ENCODE results near the gene PRKRIP1. TPM values are rescaled to one million over a fixed set of nuclear protein-coding genes. Genes with fewer than 3 reads are reported as not detected.
"Not testable (repeated sequence)": the region's sequence is repeated elsewhere in the genome, so short reads cannot be mapped to it uniquely, and the experiment has no call there.

The PRKRIP1 gene, protein sequence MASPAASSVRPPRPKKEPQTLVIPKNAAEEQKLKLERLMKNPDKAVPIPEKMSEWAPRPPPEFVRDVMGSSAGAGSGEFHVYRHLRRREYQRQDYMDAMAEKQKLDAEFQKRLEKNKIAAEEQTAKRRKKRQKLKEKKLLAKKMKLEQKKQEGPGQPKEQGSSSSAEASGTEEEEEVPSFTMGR
- 10 to 100 TPM; 39.2 to 48.6 (median 47.1) TPM for polyA plus RNA-seq (ENCODE audit: insufficient read length in 3 of 3)
- long read RNA-seq, donor 1, partial matches to known transcripts: 14 of 19 reads
- long read RNA-seq, donor 1, other reads (novel, unspliced or antisense): 0 of 19 reads
- long read RNA-seq, donor 2, transcript PRKRIP1-201 (6 exons, 2,159 nt): major isoform, 8 of 394 reads
- long read RNA-seq, donor 2, partial matches to known transcripts: 364 of 394 reads
- long read RNA-seq, donor 2, other reads (novel, unspliced or antisense): 20 of 394 reads
- long read RNA-seq, donor 3, transcript PRKRIP1-201 (6 exons, 2,159 nt): major isoform, 6 of 259 reads
- long read RNA-seq, donor 3, partial matches to known transcripts: 244 of 259 reads
- long read RNA-seq, donor 3, other reads (novel, unspliced or antisense): 5 of 259 reads
- long read RNA-seq, donor 4, transcript PRKRIP1-201 (6 exons, 2,159 nt): major isoform, 8 of 364 reads
- long read RNA-seq, donor 4, partial matches to known transcripts: 354 of 364 reads
- long read RNA-seq, donor 4, other reads (novel, unspliced or antisense): 0 of 364 reads
- long read RNA-seq, donor 5, partial matches to known transcripts: 165 of 166 reads
- long read RNA-seq, donor 5, other reads (novel, unspliced or antisense): 0 of 166 reads
- long read RNA-seq, donor 6, transcript PRKRIP1-201 (6 exons, 2,159 nt): major isoform, 8 of 321 reads
- long read RNA-seq, donor 6, partial matches to known transcripts: 293 of 321 reads
- long read RNA-seq, donor 6, other reads (novel, unspliced or antisense): 19 of 321 reads
- long read RNA-seq, donor 7, transcript PRKRIP1-201 (6 exons, 2,159 nt): major isoform, 5 of 10 reads
- long read RNA-seq, donor 7, partial matches to known transcripts: 0 of 10 reads
- long read RNA-seq, donor 7, other reads (novel, unspliced or antisense): 0 of 10 reads
- long read RNA-seq, donor 8, partial matches to known transcripts: 74 of 79 reads
- long read RNA-seq, donor 8, other reads (novel, unspliced or antisense): 0 of 79 reads
- long read RNA-seq, donor 9, partial matches to known transcripts: 236 of 242 reads
- long read RNA-seq, donor 9, other reads (novel, unspliced or antisense): 0 of 242 reads
- long read RNA-seq, donor 10, transcript PRKRIP1-201 (6 exons, 2,159 nt): major isoform, 6 of 221 reads
- long read RNA-seq, donor 10, partial matches to known transcripts: 209 of 221 reads
- long read RNA-seq, donor 10, other reads (novel, unspliced or antisense): 5 of 221 reads
- long read RNA-seq, donor 11, partial matches to known transcripts: 0 of 3 reads
- long read RNA-seq, donor 11, other reads (novel, unspliced or antisense): 0 of 3 reads
- long read RNA-seq, donor 12, transcript PRKRIP1-201 (6 exons, 2,159 nt): major isoform, 8 of 303 reads
- long read RNA-seq, donor 12, partial matches to known transcripts: 292 of 303 reads
- long read RNA-seq, donor 12, other reads (novel, unspliced or antisense): 0 of 303 reads
- long read RNA-seq, donor 13, partial matches to known transcripts: 0 of 5 reads
- long read RNA-seq, donor 13, other reads (novel, unspliced or antisense): 0 of 5 reads
- long read RNA-seq, donor 14, transcript PRKRIP1-201 (6 exons, 2,159 nt): major isoform, 5 of 376 reads
- long read RNA-seq, donor 14, partial matches to known transcripts: 364 of 376 reads
- long read RNA-seq, donor 14, other reads (novel, unspliced or antisense): 5 of 376 reads
- long read RNA-seq, donor 15, transcript PRKRIP1-201 (6 exons, 2,159 nt): major isoform, 9 of 476 reads
- long read RNA-seq, donor 15, partial matches to known transcripts: 451 of 476 reads
- long read RNA-seq, donor 15, other reads (novel, unspliced or antisense): 11 of 476 reads
- long read RNA-seq, donor 16, transcript PRKRIP1-201 (6 exons, 2,159 nt): major isoform, 8 of 225 reads
- long read RNA-seq, donor 16, partial matches to known transcripts: 37 of 225 reads
- long read RNA-seq, donor 16, other reads (novel, unspliced or antisense): 177 of 225 reads

DNA sequence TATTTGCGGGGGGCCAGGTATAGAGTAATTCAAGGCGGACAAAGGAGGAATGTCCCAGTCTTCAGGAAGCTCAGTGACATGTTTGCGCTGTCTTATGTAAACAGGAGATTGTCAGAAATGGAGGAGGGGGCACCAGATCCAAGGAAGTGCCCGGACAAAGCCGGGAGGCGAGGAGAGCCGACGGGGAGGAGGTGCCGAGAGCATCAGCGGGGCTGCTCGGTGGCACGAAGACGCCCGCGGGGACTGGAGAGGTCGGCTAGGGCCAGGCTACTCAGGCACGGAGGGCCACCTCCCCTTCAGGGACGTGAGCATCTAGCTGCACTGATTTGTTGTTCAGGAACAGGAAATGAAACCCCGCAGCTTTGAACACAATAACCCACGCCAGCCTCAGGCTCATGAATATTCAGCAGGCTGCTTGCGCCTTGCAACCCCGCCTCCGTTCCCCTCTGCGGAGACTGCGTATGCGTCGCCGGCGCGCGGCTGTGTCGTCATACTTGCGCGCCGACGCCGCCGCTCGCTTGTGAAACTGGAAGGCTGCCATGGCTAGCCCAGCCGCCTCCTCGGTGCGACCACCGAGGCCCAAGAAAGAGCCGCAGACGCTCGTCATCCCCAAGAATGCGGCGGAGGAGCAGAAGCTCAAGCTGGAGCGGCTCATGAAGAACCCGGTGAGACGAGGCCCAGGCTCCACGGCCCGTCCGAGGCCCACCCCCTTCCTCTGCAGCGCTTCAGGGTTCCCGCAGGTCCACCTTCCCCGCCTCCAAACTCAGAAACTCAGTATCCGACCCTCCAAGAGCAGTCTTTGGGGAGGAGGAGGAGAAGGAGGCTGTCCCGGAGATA, at the start of gene PRKRIP1:
TSS of gene PRKRIP1 (plus strand) at position 491 of the 837 bp plus-strand sequence. CDS start at position 540, 49 bp downstream.
- peak; percentile 94 for DNase-seq

DNA sequence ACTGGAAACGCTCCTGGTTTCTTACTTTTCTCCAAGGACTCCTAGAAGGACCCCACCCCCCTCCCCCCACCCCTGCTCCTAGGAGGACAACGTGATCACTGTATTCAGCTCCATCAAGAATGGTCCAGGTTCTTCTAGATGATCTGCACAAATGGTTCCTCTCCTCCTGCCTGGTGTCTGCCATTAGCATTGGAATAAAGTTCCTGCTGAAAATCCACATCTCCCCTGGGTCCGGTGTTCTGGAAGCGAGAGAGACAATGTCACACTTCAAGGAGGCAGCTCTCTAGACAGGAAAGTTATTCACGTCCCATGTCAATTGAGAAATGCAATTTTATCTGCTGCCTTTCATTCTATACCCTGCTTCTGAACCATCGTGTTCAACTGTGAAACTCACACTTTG, 49.2 kb upstream of the PRKRIP1 start:
- not testable (repeated sequence) for DNase-seq

GRCh38 chr7:102356344-102356743, 39.8 kb upstream of the PRKRIP1 start, which contains the start of gene SPDYE6:
TSS of gene SPDYE6 (minus strand) at chr7:102356444. CDS start at chr7:102356023, 421 bp downstream.
- not testable (repeated sequence) for DNase-seq

- peak; percentile 97 for DNase-seq
These were observed 32.4 kb upstream of the PRKRIP1 start for GRCh38 chr7:102363549-102364393.

DNA sequence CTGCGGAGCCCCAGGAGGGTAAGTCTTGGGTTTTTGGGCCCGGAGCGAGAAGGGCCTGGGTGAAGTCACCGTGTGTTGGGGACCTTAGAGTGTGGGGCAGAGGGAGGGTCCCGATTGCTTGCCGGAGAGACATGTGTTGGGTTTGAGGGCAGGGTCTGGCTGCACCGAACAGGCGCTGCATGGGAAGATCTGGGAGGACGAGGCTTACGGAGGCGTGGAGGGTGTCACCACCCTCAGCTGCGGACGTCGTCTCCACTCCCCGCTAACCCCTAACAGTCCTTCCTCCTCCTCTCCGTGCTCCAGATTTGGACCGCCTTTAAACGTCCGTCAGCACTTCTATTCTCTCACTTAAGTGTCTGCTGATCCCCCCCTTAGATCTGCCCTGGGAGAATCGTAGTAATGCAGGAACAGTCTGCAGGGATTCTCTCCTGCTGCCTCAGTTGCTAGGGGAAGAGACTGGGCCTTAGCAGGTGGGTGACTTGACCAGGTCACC, 31.7 kb upstream of the PRKRIP1 start:
- DNase-seq: not testable (repeated sequence)

DNA sequence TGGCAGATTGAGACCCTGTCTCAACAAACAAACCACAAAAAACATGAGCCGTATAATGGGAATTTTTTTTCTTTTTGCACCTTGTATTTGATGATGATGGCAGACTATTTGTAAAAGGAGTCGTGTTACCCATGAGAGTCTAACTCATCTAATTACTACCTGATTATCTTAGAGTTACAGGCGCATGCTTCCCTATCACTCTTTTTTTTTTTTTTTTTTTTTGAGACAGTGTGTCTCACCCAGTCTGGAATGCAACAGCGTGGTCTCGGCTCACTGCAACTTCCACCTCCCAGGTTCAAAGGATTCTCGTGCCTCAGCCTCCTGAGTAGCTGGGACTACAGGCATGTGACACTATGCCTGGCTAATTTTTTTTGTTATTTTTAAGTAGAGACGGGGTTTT, 30.8 kb upstream of the PRKRIP1 start:
- DNase-seq: not testable (repeated sequence)

- not testable (repeated sequence) for DNase-seq
These were observed 26.1 kb upstream of the PRKRIP1 start for GRCh38 chr7:102370038-102370437.

GRCh38 chr7:102372796-102373195, 23.4 kb upstream of the PRKRIP1 start:
- DNase-seq: not testable (repeated sequence)

- DNase-seq: no peak
These were observed 19.1 kb upstream of the PRKRIP1 start for GRCh38 chr7:102376964-102377466.

- DNase-seq: not testable (repeated sequence)
These were observed 15.3 kb upstream of the PRKRIP1 start for GRCh38 chr7:102380837-102381236.

DNA sequence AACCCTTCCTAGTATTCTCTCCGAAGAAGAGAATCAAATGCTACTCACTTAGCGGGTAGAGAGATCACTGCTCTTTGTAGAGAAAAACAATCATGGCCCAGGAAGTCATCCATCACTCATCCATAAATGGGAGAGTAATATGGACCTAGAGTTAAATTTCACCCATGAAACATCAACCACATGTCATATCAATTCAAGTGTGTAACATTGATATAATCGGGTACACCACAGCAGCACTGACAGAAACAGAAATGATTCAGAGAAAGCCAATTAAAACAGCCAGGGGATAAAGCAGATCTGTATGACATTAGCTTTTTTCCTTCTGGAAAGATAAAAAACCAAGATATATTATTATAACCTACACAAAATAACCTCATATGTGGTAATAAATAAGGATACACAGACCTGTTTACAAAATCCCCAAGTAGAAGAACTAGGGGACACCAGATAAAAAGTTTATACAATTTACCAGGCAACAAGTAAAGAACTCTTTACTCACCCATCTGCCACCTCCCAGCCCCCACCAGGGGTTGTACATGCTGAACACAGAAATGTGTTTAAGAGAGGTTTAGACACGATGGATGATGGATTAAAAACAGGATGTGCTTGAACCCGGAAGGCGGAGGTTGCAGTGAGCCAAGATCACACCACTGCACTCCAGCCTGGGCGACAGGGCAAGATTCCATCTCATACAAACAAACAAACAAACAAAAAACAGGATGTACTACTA, 14.3 kb upstream of the PRKRIP1 start:
- DNase-seq: not testable (repeated sequence)

- DNase-seq: no peak
These were observed 9.1 kb upstream of the PRKRIP1 start for GRCh38 chr7:102387064-102387463.

GRCh38 chr7:102389810-102390209, 6.4 kb upstream of the PRKRIP1 start:
- no peak for DNase-seq

GRCh38 chr7:102390697-102391484, 5.3 kb upstream of the PRKRIP1 start:
- DNase-seq: peak; percentile 79

DNA sequence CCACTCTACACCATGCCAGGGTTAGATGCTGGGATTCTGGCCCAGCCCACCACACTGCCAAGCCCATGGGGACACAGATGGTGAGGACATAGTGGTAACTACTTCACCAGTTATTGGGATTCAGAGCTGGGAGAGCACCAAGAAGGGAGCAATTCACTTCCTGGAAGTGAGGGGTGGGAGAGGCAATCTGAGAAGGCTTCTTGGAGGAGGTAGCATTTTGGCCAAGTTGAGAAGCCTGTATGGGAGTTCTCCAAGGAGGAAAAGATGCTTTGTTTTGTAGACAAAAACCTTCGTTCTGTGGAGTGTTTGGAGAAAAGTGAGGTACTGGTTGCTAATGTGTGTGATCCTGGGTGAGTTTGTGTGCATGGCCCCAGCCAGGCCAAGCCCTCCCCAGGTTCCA, 3.8 kb upstream of the PRKRIP1 start:
- no peak for DNase-seq

- no peak for DNase-seq
These were observed 2.7 kb upstream of the PRKRIP1 start for GRCh38 chr7:102393467-102393866.
